ENCODE data around the gene SMC1B. TPM values are rescaled to one million over a fixed set of nuclear protein-coding genes. Genes with fewer than 3 reads are reported as not detected.
A peak's percentile ranks its signal among the peaks of the same experiment; 100 is the strongest.

SMC1B gene
- total RNA-seq, 2 experiments from 2014 or later: 1.1 TPM

DNA sequence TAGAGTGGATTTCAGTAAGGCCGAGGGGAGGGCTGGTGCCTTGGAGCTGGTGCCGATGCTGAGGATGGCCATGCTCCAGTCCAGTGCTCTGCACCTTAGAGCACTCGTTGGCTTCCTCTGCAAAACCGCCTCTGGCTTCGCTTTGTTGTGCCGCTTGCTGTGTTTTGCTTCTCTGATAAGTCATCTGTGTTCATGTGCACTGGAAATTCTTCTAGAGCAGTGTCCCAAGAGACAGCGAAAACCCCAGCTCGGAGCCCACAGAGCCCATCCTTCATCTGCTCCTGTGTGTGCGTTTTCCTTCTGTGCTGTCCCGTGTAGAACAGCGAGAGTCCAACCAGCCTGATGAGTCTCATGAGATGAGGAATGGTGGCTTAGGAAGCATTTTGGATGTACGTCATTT, 91.6 kb downstream of the SMC1B start:
- POLR2A ChIA-PET: interaction anchor here (1.4 kb wide), 1 partner anchor 9 kb away, joined by 4 read pairs; no protein-coding TSS in a partner anchor
- peaks cover 44% of the 10 kb centered on the region for H3K4me1 Mint-ChIP-seq (ENCODE audit: low read depth)
- no peaks in the 10 kb centered on the region for H3K27me3 Mint-ChIP-seq
- intact Hi-C loops (cut with micrococcal nuclease): no loop called here
- H3K36me3 Mint-ChIP-seq: peaks cover 27% of the 10 kb centered on the region
- H3K27ac Mint-ChIP-seq: peak overlapping the region; percentile 35
- CTCF ChIA-PET: no interaction called here
- DNase-seq: no peak
- no peaks in the 10 kb centered on the region for H3K9me3 Mint-ChIP-seq
- no peak overlapping the region for H3K4me3 Mint-ChIP-seq

DNA sequence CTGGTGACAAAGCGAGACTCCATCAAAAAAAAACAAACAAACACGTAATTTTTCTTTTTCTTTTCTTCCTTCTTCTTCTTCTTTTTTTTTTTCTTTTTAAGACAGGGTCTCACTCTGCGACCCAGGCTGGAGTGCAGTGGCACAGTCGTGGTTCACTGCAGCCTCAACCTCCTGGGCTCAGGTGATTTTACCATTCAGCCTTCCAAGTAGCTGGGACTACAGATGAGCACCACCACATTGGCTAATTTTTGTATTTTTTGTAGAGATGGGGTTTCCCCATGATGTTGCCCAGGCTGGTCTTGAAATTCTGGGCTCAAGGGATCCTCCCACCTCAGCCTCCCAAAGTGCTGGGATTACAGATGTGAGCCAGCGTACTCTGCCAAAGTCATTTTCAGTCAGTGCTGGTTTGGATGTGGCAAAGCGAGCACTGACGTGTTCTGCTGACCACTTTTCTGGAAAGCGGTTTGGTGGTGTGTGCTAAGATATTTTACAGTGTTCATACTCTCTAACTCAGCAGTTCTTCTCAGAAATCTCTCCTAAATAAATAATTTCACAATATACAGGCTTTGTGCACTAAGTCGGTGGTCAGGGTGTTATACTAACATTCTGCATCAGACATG, 92.9 kb downstream of the SMC1B start:
- peak; percentile 38 for DNase-seq
- H3K4me3 Mint-ChIP-seq: peak overlapping the region; percentile 75
- no peaks in the 10 kb centered on the region for H3K9me3 Mint-ChIP-seq
- H3K27me3 Mint-ChIP-seq: no peaks in the 10 kb centered on the region
- H3K36me3 Mint-ChIP-seq: peaks cover 23% of the 10 kb centered on the region
- peaks cover 56% of the 10 kb centered on the region for H3K4me1 Mint-ChIP-seq (ENCODE audit: low read depth)
- intact Hi-C loops (cut with micrococcal nuclease): no loop called here
- POLR2A ChIA-PET: interaction anchor here (0.5 kb wide), 1 partner anchor 21 kb away, joined by 3 read pairs; no protein-coding TSS in a partner anchor
- peak overlapping the region; percentile 95 for H3K27ac Mint-ChIP-seq
- CTCF ChIA-PET: no interaction called here

DNA sequence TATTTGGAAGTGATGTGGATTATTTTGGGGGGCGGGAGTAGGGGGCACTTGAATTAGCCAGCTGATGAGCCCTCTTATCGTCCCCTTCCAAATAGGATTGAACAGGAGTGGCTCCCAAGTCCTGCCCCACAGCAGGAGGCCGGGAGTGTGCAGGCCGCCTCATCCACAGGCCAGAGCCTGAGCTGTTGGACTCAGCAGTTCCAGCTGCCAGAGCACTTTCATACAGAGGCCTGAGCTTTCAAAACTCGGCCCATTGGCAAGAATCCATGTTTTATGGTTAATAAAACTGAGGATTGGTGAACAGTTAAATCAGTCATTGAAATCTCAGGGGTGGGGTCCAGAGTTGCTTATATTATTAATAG, 94.1 kb downstream of the SMC1B start:
- ChIA-PET CTCF (no interaction called here), POLR2A (interaction anchor here (0.6 to 1.3 kb wide), 2 partner anchors 9 to 118 kb away, joined by 3 read pairs; partner anchors contain the start of gene FAM118A)
- peak overlapping the region; percentile 75 for H3K4me3 Mint-ChIP-seq
- no peaks in the 10 kb centered on the region for H3K27me3 Mint-ChIP-seq
- peaks cover 15% of the 10 kb centered on the region for H3K36me3 Mint-ChIP-seq
- intact Hi-C loops (cut with micrococcal nuclease): loop anchor here (2.0 to 5.0 kb wide), 3 partner anchors 17 to 157 kb away; partner anchors contain the start of gene NUP50
- peaks cover 65% of the 10 kb centered on the region for H3K4me1 Mint-ChIP-seq (ENCODE audit: low read depth)
- peak overlapping the region; percentile 95 for H3K27ac Mint-ChIP-seq
- DNase-seq: peak; percentile 19
- no peaks in the 10 kb centered on the region for H3K9me3 Mint-ChIP-seq

DNA sequence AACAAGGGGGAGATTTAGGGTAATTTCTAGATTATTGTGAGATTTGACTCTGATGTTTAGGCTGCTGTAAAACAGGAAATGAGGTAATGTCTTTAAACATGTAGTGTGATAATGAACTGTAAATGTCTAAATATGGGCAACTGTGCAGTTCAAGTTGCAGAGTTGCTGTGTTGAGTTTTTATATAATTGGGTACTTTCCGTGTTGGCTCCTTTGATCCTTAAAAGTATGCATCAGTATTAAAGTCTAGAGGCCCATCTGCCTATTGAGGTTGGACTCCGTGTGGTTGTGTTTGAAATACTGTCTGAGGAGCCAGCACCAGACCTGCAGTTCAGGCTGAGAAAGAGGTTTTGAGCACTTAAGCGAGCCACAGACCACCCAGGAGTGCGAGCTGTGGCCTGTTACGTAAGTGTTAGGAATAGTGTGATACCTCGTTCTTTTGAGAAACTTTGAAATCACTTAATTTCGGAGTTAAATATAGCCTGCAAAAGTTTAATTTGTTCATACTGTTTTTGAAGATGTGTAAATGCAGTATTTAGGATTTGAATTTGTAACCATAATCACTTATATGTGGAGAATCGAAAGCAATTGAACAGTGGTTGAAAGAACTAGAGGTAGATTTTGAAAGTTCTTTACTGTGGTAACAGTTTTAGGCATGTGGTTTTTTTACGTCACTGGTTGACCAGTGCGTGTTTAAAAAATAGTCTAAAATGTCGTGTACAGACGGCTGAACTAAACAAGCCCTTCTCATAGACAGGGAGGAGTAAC, 94.7 kb downstream of the SMC1B start:
- Mint-ChIP-seq H3K27me3 (no peaks in the 10 kb centered on the region), H3K4me1 (ENCODE audit: low read depth) (peaks cover 66% of the 10 kb centered on the region), H3K4me3 (peak overlapping the region; percentile 75), H3K36me3 (peaks cover 10% of the 10 kb centered on the region), H3K9me3 (no peaks in the 10 kb centered on the region), H3K27ac (peak overlapping the region; percentile 95)
- ChIA-PET CTCF (no interaction called here), POLR2A (interaction anchor here (0.7 to 1.6 kb wide), 3 partner anchors 9 to 38 kb away, joined by 3 read pairs; partner anchors contain the start of gene FAM118A)
- peak; percentile 69 for DNase-seq
- intact Hi-C loops (cut with micrococcal nuclease): loop anchor here (1.0 to 5.0 kb wide), 5 partner anchors 9 to 156 kb away; partner anchors contain the start of genes FAM118A and NUP50

DNA sequence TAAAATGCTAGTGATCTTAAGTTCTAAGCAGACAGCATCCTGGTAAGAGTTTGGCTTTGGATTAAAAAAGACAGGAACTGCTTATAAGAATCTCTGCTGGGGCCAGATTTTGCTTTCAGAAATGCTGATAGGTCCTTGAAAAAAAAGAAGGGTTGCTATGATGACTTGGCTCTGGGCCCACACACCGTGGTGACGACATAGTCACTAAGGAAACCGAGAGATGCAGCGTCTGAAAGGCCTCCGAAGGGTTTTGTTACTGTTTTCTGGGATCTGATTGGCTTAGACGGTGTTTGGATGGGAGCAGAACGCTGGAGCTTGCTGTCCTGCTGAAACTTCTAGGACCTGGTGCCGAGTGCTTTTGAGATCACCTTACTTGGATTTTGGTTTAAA, 95.2 kb downstream of the SMC1B start:
- Mint-ChIP-seq H3K4me1 (ENCODE audit: low read depth) (peaks cover 67% of the 10 kb centered on the region), H3K36me3 (peaks cover 5% of the 10 kb centered on the region), H3K4me3 (peak overlapping the region; percentile 75), H3K9me3 (no peaks in the 10 kb centered on the region), H3K27me3 (no peaks in the 10 kb centered on the region), H3K27ac (peak overlapping the region; percentile 95)
- intact Hi-C loops (cut with micrococcal nuclease): loop anchor here (1.0 to 5.0 kb wide), 5 partner anchors 9 to 156 kb away; partner anchors contain the start of genes FAM118A and NUP50
- peak; percentile 95 for DNase-seq
- ChIA-PET POLR2A (interaction anchor here (0.7 to 1.6 kb wide), 2 partner anchors 9 to 39 kb away, joined by 3 read pairs; partner anchors contain the start of gene FAM118A), CTCF (interaction anchor here (0.7 kb wide), 1 partner anchor 162 kb away, joined by 3 read pairs; no protein-coding TSS in a partner anchor)

DNA sequence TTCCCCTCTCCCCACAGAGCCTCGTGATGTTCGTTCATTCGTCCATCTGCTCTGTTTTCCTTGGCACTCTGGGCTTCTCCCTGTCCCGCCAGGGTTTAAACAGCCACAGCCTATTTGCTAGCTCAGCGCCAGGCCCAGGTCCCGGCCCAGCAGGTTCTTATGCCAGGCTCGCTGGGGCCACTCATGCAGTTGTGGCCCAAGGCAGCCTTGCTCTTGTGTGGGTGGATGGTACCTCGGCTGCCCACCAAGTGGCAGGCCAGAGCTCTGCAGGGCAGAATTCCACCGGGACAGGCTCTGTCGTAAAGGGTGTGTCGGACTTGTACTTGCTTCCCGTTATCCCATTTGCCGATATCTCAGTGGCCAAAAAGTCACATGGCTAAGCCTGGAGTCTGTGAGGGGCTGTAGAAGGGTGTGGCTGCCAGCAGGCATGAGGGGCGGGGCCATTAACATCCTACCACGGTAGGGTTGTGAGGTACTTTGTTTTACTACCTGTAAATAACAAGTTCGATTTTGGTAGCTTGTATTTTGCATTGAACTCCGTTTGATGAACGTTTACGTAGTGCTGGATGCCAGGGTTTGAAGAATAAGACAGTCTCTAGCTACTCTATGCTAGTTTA, 95.7 kb downstream of the SMC1B start:
- Mint-ChIP-seq H3K4me1 (ENCODE audit: low read depth) (peaks cover 71% of the 10 kb centered on the region), H3K27me3 (no peaks in the 10 kb centered on the region), H3K27ac (peak overlapping the region; percentile 95), H3K9me3 (no peaks in the 10 kb centered on the region), H3K4me3 (peak overlapping the region; percentile 75), H3K36me3 (peaks cover 2% of the 10 kb centered on the region)
- intact Hi-C loops (cut with micrococcal nuclease): loop anchor here (1.0 to 5.0 kb wide), 5 partner anchors 8 to 155 kb away; partner anchors contain the start of genes FAM118A and NUP50
- DNase-seq: peak; percentile 22
- CTCF ChIA-PET: interaction anchor here (0.5 to 0.7 kb wide), 2 partner anchors 89 to 162 kb away, joined by 3 read pairs; no protein-coding TSS in a partner anchor
- POLR2A ChIA-PET: interaction anchor here (0.7 to 1.6 kb wide), 2 partner anchors 8 to 39 kb away, joined by 3 read pairs; partner anchors contain the start of gene FAM118A

DNA sequence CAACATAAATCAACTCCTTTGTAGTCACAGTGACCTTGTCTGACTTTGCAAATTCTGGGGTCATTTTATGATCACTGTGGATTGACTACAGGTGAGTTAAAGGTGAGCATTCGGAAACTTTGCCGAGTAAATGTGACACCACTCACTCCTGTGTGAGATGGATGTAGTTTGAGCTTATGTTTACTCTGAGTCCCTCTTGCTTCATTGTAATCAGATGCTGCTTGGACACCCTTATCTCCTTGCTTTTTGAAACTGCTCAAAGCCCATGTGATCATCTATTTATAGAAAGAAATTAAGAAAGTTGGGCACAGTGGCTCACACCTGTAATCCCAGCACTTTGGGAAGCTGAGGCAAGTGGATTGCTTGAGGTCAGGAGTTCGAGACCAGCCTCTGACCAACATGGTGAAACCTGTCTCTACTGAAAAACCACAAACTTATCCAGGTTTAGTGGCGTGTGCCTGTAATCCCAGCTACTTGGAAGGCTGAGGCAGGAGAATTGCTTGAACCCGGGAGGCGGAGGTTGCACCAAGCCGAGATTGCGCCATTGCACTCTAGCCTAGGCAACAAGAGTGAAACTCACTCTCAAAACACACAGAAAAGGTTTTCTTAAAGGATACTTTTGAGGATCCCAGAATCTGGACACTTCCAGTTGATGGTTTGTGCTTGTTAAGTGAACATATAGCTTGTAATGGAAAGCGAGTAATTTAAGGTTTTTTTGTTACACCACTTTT, 96.4 kb downstream of the SMC1B start:
- CTCF ChIA-PET: no interaction called here
- no peaks in the 10 kb centered on the region for H3K27me3 Mint-ChIP-seq
- no peaks in the 10 kb centered on the region for H3K36me3 Mint-ChIP-seq
- POLR2A ChIA-PET: interaction anchor here (1.6 kb wide), 1 partner anchor 7 kb away, joined by 3 read pairs; the partner anchor contains the start of gene FAM118A
- no peak for DNase-seq
- H3K9me3 Mint-ChIP-seq: no peaks in the 10 kb centered on the region
- H3K4me3 Mint-ChIP-seq: no peak overlapping the region
- H3K27ac Mint-ChIP-seq: peak overlapping the region; percentile 95
- intact Hi-C loops (cut with micrococcal nuclease): loop anchor here (5.0 kb wide), 1 partner anchor 155 kb away; the partner anchor contains the start of gene NUP50
- H3K4me1 Mint-ChIP-seq (ENCODE audit: low read depth): peaks cover 76% of the 10 kb centered on the region

DNA sequence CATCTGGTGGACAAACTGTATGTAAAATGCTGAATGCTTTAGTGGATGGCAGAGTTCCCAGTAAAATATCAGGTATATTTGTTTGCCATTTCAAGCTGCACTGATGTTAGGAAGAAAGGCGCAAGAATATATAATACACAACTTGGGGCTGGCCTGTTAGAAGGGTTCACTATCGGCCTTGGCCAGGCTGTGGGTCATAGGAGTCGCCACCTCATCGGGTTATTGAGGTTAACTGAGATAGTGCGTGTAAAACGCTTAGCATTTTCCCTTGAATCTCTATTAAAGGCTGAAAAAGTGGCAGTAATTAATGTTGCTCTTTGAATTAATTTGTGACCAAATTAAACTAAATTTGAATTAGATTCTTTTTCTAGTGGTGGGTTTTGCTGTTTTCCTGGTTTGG, 98.6 kb downstream of the SMC1B start:
- no peak overlapping the region for H3K4me3 Mint-ChIP-seq

DNA sequence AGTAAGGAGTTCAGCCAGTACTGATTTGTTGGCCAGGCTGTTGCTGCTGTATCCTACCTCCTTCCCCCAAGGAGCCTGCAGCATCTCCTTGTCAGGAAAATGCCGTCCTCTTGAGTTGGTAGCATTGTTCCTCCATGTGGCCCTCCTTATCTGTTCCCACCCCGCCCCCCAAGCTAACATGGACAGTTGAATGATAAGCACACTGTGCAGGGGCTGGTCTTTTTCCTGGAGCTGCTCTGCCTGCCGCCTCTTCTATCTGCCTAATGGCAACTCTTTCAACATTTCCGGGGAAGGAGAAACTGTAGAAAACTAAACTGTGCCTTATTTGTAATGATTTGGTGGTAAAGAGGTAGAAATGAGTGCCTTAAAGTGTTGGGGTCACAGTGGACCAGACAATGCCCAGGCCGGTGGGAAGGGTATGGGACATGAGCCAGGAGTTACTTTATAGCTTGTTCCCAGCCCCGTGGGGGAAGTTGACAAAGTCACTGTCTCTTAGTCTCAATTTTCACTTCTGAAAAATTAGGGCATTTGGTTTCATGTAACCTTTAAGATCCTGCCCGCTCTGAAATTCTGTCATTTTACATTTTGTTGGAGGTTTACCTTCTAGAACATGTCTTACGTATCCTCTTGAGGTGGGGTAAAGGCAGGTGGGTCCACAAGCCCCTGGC, 99.2 kb downstream of the SMC1B start:
- DNase-seq: no peak
- CTCF ChIA-PET: no interaction called here
- no peaks in the 10 kb centered on the region for H3K9me3 Mint-ChIP-seq
- intact Hi-C loops (cut with micrococcal nuclease): no loop called here
- peaks cover 79% of the 10 kb centered on the region for H3K4me1 Mint-ChIP-seq (ENCODE audit: low read depth)
- POLR2A ChIA-PET: no interaction called here
- no peaks in the 10 kb centered on the region for H3K36me3 Mint-ChIP-seq
- H3K27ac Mint-ChIP-seq: peak overlapping the region; percentile 19
- no peak overlapping the region for H3K4me3 Mint-ChIP-seq
- no peaks in the 10 kb centered on the region for H3K27me3 Mint-ChIP-seq

More for the DNA sequence above, 98.6 kb downstream of the SMC1B start:
- no peak for DNase-seq
- CTCF ChIA-PET: no interaction called here
- intact Hi-C loops (cut with micrococcal nuclease): loop anchor here (5.0 kb wide), 1 partner anchor 152 kb away; the partner anchor contains the start of gene NUP50
- no peaks in the 10 kb centered on the region for H3K36me3 Mint-ChIP-seq
- peaks cover 82% of the 10 kb centered on the region for H3K4me1 Mint-ChIP-seq (ENCODE audit: low read depth)
- POLR2A ChIA-PET: no interaction called here
- H3K27me3 Mint-ChIP-seq: no peaks in the 10 kb centered on the region
- no peak overlapping the region for H3K27ac Mint-ChIP-seq
- no peaks in the 10 kb centered on the region for H3K9me3 Mint-ChIP-seq

DNA sequence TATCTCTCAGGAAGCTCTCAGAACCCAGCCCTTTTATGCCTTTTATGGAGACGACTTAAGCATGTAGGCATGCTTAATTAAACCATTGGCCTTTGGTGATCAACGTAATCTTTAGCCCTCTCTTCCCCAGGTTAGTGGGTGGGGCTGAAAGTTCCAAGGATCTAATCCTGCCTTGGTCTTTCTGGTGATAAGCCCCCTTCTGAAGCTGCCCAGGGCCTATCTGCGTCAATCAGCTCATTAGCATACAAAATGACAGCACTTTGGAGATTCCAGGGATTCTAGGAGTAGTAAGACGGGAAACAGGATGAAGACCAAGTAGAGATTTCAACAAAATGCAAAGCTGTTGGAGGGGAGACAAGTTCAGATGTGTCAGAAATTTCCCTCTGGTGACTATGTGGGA, 100.5 kb downstream of the SMC1B start:
- no peaks in the 10 kb centered on the region for H3K36me3 Mint-ChIP-seq
- ChIA-PET CTCF (no interaction called here), POLR2A (interaction anchor here (1.3 kb wide), 1 partner anchor 9 kb away, joined by 4 read pairs; no protein-coding TSS in a partner anchor)
- intact Hi-C loops (cut with micrococcal nuclease): no loop called here
- H3K4me1 Mint-ChIP-seq (ENCODE audit: low read depth): peaks cover 74% of the 10 kb centered on the region
- H3K9me3 Mint-ChIP-seq: no peaks in the 10 kb centered on the region
- no peak for DNase-seq
- H3K4me3 Mint-ChIP-seq: no peak overlapping the region
- H3K27me3 Mint-ChIP-seq: no peaks in the 10 kb centered on the region
- H3K27ac Mint-ChIP-seq: no peak overlapping the region

DNA sequence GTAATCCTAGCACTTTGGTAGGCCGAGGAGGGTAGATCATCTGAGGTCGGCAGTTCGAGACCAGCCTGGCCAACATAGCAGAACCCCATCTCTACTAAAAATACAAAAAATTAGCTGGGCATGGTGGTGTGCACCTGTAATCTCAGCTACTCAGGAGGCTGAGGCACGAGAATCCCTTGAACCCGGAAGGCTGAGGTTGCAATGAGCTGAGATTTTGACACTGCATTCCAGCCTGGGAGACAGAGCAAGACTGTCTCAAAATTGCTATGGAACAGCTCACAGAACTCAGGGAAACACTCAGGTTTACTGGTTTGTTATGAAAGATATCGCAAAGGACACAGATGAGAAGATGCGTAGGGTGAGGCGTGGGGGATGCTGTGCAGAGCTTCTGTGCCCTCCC, 101.0 kb downstream of the SMC1B start:
- intact Hi-C loops (cut with micrococcal nuclease): no loop called here
- H3K27me3 Mint-ChIP-seq: no peaks in the 10 kb centered on the region
- no peak for DNase-seq
- peaks cover 70% of the 10 kb centered on the region for H3K4me1 Mint-ChIP-seq (ENCODE audit: low read depth)
- H3K4me3 Mint-ChIP-seq: no peak overlapping the region
- no peaks in the 10 kb centered on the region for H3K9me3 Mint-ChIP-seq
- POLR2A ChIA-PET: interaction anchor here (1.3 kb wide), 1 partner anchor 9 kb away, joined by 4 read pairs; no protein-coding TSS in a partner anchor
- CTCF ChIA-PET: no interaction called here
- H3K27ac Mint-ChIP-seq: no peak overlapping the region
- H3K36me3 Mint-ChIP-seq: no peaks in the 10 kb centered on the region

Measured in activated CD4-positive, alpha-beta memory T cell treated with anti-CD3 and anti-CD28 coated beads for 36 hours (primary cell).